Measurements from ENCODE around the gene TRAF3IP1.
A peak's percentile ranks its signal among the peaks of the same experiment; 100 is the strongest.
"Not testable (repeated sequence)": the region's sequence is repeated elsewhere in the genome, so short reads cannot be mapped to it uniquely, and the experiment has no call there.

TRAF3IP1 gene

GRCh38 chr2:238288650-238289573 is 31.4 kb upstream of the TRAF3IP1 start:
- peak; percentile 99 for DNase-seq

GRCh38 chr2:238289574-238289973 is 30.7 kb upstream of the TRAF3IP1 start:
- DNase-seq, result no peak

DNA sequence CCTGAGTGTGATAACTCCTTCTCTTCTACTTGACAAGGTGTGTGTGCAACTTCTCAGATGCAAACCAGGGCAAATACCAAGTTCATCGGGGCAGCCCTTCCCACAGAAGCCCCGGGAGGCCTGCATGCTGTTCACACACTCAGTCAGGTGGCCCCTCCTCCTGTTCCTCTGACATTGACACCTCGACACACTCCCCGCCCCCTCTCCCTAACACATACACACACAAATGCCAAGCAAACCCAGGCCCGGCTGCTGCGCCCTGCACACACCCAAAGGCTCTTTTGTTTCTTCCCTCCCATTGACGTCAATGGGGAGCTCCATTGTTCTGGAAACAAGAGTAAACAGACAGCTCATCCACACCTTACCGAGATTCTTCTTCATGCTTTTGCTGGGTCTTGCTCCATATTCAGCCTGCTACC is 30.2 kb upstream of the TRAF3IP1 start:
- peak; percentile 96 for DNase-seq

GRCh38 chr2:238290715-238291549 is 29.4 kb upstream of the TRAF3IP1 start:
- DNase-seq, result no peak

DNA sequence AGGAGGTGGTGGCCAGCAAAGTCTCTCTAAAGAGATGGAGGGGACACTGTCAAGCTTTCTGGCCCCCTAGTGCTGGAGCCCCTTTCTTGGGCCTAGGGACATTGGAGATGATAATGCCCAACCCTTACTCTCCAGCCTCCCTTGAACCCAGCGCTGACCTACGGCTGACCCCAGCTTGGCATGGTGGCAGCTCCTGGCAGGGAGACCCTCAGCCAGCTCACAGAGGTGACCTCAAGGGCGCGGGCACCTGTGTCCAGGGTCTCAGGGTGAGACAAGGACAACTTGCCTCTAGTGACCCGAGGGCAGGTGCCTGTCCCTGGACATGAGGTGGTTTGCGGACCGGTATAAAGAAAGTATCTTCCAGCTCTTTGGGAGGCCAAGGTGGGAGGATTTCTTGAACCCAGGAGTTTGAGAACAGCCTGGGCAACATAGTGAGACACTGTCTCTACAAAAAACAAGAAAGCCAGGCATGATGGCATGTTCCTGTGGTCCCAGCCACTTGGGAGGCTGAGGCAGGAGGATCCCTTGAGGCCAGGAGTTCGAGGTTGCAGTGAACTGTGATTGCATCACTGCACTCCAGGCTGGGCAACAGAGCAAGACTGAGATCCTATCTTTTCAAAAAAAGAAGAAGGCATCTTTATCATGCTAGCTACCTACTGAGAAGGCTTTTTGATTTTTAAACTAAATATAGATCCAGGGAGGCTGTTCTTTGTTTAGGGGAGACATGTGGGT is 28.6 kb upstream of the TRAF3IP1 start:
- no peak for DNase-seq

DNA sequence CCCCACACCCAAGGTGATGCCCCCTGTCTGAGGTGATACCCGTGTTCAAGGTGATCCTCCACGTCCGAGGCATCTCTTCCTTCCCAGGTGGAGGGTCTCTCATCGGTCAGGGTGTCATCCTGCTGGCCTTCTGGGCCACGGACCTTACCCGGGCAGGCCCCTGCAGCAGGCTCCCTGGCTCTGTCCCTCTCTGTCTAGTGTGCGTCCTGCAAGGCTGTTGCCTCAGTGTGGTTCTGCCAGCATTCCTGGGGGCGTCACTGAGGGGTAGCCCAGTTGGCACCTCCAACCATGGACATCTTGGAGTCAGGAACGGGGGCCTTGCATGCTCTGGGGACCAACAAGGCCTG is 26.3 kb upstream of the TRAF3IP1 start:
- DNase-seq, result no peak

DNA sequence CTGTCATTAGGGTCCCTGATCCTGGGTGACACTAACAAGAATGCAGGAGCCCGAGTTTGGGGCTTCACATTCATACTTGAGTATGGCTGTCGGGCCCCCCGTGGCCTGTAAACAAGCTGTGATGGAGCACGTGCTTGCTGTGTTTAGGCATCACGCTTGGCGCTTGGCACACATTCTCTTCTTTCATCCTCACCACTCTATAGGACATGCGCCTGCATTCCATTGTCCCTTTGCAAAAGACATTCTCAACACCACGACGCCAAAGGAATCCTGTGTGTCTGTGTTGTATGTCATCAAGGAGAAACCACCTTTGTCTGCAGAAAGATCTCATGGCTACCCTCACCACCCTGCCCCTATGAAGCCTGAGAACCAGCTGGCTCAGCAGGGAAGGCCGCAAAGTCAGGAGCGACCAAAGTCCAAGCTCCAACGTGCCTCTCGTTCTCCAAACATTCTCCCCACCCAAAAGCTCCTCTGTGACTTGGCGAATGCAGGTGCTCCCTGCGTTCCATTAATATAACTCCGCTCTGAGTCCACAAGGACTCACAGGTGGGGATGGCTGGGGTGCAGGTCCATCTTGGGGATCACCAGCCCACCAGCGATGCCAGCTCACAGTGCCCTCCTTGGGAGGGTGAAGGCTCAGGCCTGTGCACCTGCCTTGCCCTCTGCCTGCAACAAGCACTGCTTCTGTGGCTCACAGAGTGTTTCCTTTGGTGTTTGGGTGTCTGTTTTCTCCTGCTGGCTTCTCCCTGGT is 25.8 kb upstream of the TRAF3IP1 start:
- DNase-seq, result no peak

DNA sequence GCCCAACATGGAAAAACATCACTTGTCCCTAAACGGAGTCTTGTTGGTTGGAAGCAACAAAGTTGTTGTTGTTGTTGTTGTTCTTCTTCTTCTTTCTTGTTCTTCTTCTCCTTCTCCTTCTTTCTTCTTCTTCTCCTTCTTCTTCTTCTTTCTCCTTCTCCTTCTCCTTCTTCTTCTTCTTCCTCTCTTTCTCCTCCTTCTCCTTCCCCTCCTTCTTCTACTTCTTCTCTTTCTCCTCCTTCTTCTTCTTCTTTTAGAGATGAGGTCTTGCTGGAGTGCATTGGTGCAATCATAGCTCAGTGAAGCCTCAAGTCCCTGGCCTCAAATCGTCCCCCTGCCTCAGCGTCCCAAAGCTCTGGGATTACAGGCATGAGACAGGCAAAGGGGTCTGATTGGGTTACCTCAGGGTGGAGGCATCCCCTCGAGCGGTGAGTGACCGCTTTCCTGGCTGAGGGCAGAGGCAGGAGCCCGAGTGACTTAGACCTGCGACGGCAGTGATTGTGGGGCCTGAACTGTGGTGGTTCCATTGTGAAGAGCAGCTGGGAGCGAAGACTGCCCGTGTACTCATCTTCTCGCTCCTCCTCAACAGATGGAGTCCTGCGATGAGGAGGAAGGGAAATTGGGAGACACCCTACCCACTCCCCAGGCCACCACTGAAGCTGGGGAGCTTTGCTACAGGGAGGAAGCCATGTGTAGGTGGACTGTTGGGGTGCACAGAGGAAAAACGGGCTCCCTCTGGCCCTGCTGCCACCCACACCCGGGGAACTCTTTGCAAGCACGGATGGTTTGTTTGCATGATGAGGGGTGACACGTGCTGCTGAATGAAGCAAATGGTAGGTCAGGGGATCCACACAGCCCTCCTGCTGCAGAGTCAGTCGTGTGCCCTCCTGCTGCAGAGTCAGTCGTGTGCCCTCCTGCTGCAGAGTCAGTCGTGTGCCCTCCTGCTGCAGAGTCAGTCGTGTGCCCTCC is 24.9 kb upstream of the TRAF3IP1 start:
- no peak for DNase-seq

GRCh38 chr2:238296638-238297457 is 23.5 kb upstream of the TRAF3IP1 start:
- DNase-seq, result no peak

DNA sequence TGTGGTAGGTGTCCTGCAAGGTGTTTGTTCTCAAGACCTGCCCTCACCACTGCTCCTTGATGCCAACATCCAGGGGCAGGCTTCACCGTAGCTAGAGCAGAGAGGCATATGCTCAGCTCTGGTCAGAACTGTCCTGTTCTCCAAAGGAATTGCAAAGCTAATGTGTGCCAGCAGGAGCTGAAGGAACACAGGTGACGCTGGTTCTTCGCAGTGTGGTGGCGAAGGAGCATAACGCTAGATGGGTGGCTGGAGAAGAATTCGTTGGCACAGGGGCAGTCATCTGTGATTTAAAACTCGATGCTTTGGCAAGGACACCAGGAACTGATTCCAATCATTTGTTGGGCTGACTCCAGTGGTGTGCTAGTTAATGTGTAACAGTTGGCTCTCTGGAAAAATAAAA is 20.5 kb upstream of the TRAF3IP1 start:
- DNase-seq, result no peak

GRCh38 chr2:238302087-238302486 is 18.2 kb upstream of the TRAF3IP1 start:
- no peak for DNase-seq

DNA sequence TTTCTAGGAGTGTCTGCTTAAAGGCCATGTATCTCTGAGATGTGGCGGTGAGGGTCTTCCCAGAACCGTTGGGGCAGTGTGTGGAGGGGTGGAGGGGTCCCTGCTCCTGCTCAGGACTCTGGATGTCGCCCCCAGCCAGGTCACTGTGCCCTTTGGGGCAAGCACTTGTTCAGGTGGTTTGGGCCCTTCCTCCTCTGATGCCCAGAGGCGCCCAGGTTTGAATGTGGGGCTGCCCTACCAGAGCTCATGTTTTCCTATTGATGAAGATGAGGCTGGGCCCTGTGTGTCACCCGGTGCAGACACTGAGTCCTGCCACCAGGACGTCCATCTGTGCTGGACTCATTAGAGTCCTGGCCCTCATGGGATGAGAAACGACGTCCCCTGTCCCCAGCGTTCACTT is 17.6 kb upstream of the TRAF3IP1 start:
- no peak for DNase-seq

DNA sequence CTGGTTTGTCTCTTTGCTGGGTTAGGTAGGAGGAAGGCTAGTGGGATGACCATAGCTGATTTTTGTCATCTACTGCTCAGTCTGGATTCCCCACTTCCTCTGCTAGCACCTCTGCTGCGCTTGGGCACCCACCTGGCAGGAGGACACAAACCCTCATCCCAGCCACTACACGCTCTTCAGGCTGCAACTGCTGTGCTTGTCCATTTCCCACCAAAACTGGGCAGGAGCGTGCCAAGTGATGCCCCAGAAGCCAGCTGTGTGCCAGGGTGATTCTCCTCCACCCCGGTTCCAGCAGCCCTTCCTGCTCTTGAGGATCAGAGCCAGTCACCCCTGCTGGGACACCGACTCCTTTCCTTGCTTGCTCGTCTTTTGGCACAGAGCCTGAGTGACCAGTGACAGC is 16.2 kb upstream of the TRAF3IP1 start:
- DNase-seq, result no peak

DNA sequence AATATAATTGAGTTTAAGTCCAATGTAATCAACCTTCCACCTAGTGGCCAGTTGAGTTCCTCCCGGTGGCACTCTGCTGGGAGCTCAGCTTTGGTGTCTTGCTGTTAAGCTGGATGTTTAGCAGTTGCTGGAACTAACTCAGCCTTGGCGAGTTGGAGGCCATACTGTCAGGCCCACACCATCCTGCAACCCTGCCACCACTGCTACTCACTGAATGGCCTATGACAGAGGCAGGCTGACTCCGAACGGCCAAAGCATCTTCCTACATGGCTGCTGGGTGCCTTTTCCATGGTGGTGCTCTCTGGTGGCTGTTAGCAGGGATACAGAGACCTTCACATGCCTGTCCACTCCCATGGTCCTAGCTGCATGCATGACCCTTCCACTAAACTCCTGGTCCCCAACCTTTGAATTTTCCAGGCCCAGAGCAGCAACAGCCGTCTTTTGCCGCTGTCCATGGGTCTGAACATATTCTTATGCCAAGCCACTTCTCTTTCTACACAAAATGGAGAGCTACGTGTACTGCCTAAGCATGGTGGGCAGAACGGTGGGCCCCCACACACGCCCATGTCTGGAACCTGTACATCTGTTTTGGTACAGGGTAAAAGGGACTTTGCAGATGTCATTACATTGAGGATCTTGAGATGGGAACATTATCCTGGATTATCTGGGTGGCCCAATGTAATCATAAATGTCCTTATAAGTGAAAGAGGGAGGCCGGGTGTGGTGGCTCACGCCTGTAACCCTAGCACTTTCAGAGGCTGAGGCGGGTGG is 15.0 kb upstream of the TRAF3IP1 start:
- no peak for DNase-seq

DNA sequence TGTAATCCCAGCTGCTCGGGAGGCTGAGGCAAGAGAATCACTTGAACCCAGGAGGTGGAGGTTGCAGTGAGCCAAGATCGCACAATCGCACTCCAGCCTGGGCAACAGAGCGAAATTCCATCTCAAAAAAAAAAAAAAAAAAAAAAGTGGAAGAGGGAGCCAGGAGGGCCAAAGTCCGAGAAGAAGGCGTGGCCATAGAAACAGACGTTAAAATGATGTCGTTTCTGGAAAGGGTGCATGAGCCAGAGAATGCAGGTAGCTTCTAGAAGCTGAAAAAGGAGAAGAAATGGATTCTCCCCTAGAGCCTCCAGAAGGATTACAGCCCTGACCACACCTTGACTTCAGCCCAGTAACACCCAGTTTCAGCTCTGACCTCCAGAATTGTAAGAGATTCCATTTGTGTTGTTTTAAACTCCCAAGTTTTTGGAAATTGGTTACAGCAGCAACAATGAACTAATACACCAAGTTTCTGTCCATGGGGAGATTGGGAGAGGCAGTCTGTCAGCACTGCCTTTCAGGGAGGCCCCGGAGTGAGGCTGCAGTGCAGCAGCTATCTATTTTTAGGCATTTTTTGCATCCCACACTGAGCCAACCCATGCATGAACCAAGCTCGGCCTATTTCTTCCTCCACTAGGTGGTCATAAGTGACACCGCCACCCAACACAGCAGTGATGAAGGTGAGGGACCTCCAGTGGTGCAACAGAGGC is 14.2 kb upstream of the TRAF3IP1 start:
- DNase-seq, result no peak

GRCh38 chr2:238306672-238306998 is 13.7 kb upstream of the TRAF3IP1 start:
- no peak for DNase-seq

GRCh38 chr2:238308177-238308576 is 12.1 kb upstream of the TRAF3IP1 start:
- no peak for DNase-seq

DNA sequence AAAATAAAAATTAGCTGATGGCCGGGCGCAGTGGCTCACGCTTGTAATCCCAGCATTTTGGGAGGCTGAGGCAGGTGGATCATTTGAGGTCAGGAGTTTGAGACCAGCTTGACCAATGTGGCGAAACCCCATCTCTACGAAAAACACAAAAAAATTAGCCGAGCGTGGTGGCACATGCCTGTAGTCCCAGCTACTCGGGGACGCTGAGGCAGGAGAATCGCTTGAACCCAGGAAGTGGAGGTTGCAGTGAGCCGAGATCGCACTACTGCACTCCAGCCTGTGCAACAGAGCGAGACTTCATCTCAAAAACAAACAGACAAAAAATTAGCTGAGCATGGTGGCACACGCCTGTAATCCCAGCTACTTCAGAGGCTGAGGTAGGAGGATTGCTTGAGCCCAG is 9.6 kb upstream of the TRAF3IP1 start:
- DNase-seq, result not testable (repeated sequence)
